ENCODE results near the gene ITGB5. TPM values are rescaled to one million over a fixed set of nuclear protein-coding genes. Genes with fewer than 3 reads are reported as not detected.

ITGB5 gene
- polyA plus RNA-seq, 3 donors, result 0.68 to 1.2 (median 1.0) TPM

- H3K9me3 Mint-ChIP-seq, result peaks cover 0 to 2% (median 0%) of the 10 kb centered on the region in 7 donors
- TF ChIP-seq CTCF (IDR thresholded peaks at IDR 0.05), result no peak
- no peak overlapping the region for H3K4me3 Mint-ChIP-seq
- H3K36me3 ChIP-seq (replicated peaks in 1 of 2; ENCODE audit: control insufficient read depth in 1 of 2, insufficient read depth in 2 of 2, low read length in 2 of 2), result no peaks in the 10 kb centered on the region
- peaks cover 0 to 2% (median 0%) of the 10 kb centered on the region in 3 donors for H3K27me3 Mint-ChIP-seq (ENCODE audit: low read depth in 3 of 3)
- no peaks in the 10 kb centered on the region for H3K79me2 ChIP-seq (ENCODE audit: insufficient read depth, low read length)
- no peak overlapping the region for H3K27ac ChIP-seq (ENCODE audit: low read depth in 1 of 2, low read length in 2 of 2)
- WGBS (ENCODE audit: insufficient coverage), result no CpG with 5 or more reads among the region's 2 CpGs
- no peak overlapping the region for H3K4me3 ChIP-seq (replicated peaks in 1 of 3; ENCODE audit: low read depth in 2 of 3, low read length in 3 of 3)
- H3K9ac ChIP-seq (ENCODE audit: insufficient read depth, low read length, poor library complexity, severe bottlenecking), result no peak overlapping the region
- H3K27ac Mint-ChIP-seq, result no peak overlapping the region
- H3K4me1 Mint-ChIP-seq, result peaks cover 14% of the 10 kb centered on the region
- no peaks in the 10 kb centered on the region for H3K27me3 ChIP-seq (ENCODE audit: control insufficient read depth in 2 of 2, insufficient read depth in 2 of 2, low read length in 2 of 2)
- no peak overlapping the region for H3K4me2 ChIP-seq (replicated peaks; ENCODE audit: extremely low read depth, low read length, poor library complexity, severe bottlenecking)
- no peak overlapping the region for H2AFZ ChIP-seq (ENCODE audit: insufficient read depth, low read depth, low read length, poor library complexity, severe bottlenecking)
- no peaks in the 10 kb centered on the region for H3K9me3 ChIP-seq (replicated peaks in 1 of 2; ENCODE audit: control insufficient read depth in 1 of 2, insufficient read depth in 1 of 2, low read length in 2 of 2)
- intact Hi-C loops (cut with micrococcal nuclease), result loop anchor here (5.0 to 10.0 kb wide), 2 partner anchors 510 to 513 kb away; no protein-coding TSS in a partner anchor
- peaks cover 15 to 18% of the 10 kb centered on the region in 2 donors for H3K4me1 ChIP-seq (ENCODE audit: control insufficient read depth in 1 of 2, insufficient read depth in 2 of 2, low read length in 2 of 2)
- H3K36me3 Mint-ChIP-seq, result no peaks in the 10 kb centered on the region
- H4K20me1 ChIP-seq (ENCODE audit: insufficient read depth, low read length), result no peaks in the 10 kb centered on the region
- no peak for DNase-seq
Observed at GRCh38 chr3:124924741-124925140, 37.6 kb upstream of the ITGB5 start.

- intact Hi-C loops (cut with micrococcal nuclease), result loop anchor here in 1 of 2 donors (10.0 kb wide), 1 partner anchor 511 kb away; no protein-coding TSS in a partner anchor
- peaks cover 0 to 2% (median 0%) of the 10 kb centered on the region in 3 donors for H3K27me3 Mint-ChIP-seq (ENCODE audit: low read depth in 3 of 3)
- no peak for TF ChIP-seq CTCF (IDR thresholded peaks at IDR 0.05)
Observed at GRCh38 chr3:124923833-124924232, 36.7 kb upstream of the ITGB5 start.

More at GRCh38 chr3:124923833-124924232, 36.7 kb upstream of the ITGB5 start:
- no peaks in the 10 kb centered on the region for H3K27me3 ChIP-seq (ENCODE audit: control insufficient read depth in 2 of 2, insufficient read depth in 2 of 2, low read length in 2 of 2)
- peaks cover 0 to 2% (median 0%) of the 10 kb centered on the region in 7 donors for H3K9me3 Mint-ChIP-seq
- no peak overlapping the region for H3K4me3 Mint-ChIP-seq
- no peaks in the 10 kb centered on the region for H3K9me3 ChIP-seq (replicated peaks in 1 of 2; ENCODE audit: control insufficient read depth in 1 of 2, insufficient read depth in 1 of 2, low read length in 2 of 2)
- no peak overlapping the region for H3K27ac Mint-ChIP-seq
- H3K9ac ChIP-seq (ENCODE audit: insufficient read depth, low read length, poor library complexity, severe bottlenecking), result no peak overlapping the region
- no peak for DNase-seq
- H3K27ac ChIP-seq (ENCODE audit: low read depth in 1 of 2, low read length in 2 of 2), result no peak overlapping the region
- no peaks in the 10 kb centered on the region for H4K20me1 ChIP-seq (ENCODE audit: insufficient read depth, low read length)
- H3K4me2 ChIP-seq (replicated peaks; ENCODE audit: extremely low read depth, low read length, poor library complexity, severe bottlenecking), result no peak overlapping the region
- no peak overlapping the region for H2AFZ ChIP-seq (ENCODE audit: insufficient read depth, low read depth, low read length, poor library complexity, severe bottlenecking)
- H3K36me3 Mint-ChIP-seq, result no peaks in the 10 kb centered on the region
- no peaks in the 10 kb centered on the region for H3K79me2 ChIP-seq (ENCODE audit: insufficient read depth, low read length)
- H3K4me1 ChIP-seq (ENCODE audit: control insufficient read depth in 1 of 2, insufficient read depth in 2 of 2, low read length in 2 of 2), result peaks cover 15 to 18% of the 10 kb centered on the region in 2 donors
- no peak overlapping the region for H3K4me3 ChIP-seq (replicated peaks in 1 of 3; ENCODE audit: low read depth in 2 of 3, low read length in 3 of 3)
- no peaks in the 10 kb centered on the region for H3K36me3 ChIP-seq (replicated peaks in 1 of 2; ENCODE audit: control insufficient read depth in 1 of 2, insufficient read depth in 2 of 2, low read length in 2 of 2)
- H3K4me1 Mint-ChIP-seq, result peaks cover 14% of the 10 kb centered on the region

Measured in CD14-positive monocyte (primary cell).